ENCODE data around the gene PLOD1. TPM values are rescaled to one million over a fixed set of nuclear protein-coding genes. Genes with fewer than 3 reads are reported as not detected.

The PLOD1 gene
- 438 and 482 TPM in 2 replicates for total RNA-seq

GRCh38 chr1:11934302-11935056 is at the start of gene PLOD1:
Gene PLOD1 (plus strand): TSS chr1:11934717. CDS start chr1:11934780, 63 bp downstream.

GRCh38 chr1:11979851-11980675 is 45.5 kb downstream of the PLOD1 start, which contains the start of gene MFN2:
Gene MFN2 (plus strand): TSS chr1:11980444. CDS start chr1:11989169, 8,725 bp downstream.

Other genes starting within 250 kb of the PLOD1 start
- gene DRAXIN, start 243.0 kb upstream of the PLOD1 start, total RNA-seq: not detected in 2 replicates
- 93.1 and 104 TPM in 2 replicates for gene AGTRAP, start 198.6 kb upstream of the PLOD1 start, total RNA-seq
- gene C1orf167, start 172.5 kb upstream of the PLOD1 start, total RNA-seq: not detected in 2 replicates
- gene MTHFR, start 128.8 kb upstream of the PLOD1 start, total RNA-seq: 13.3 and 17.6 TPM in 2 replicates
- gene CLCN6, start 128.5 kb upstream of the PLOD1 start, total RNA-seq: 12.9 and 15.9 TPM in 2 replicates
- gene NPPA, start 86.9 kb upstream of the PLOD1 start, total RNA-seq: not detected in 2 replicates
- not detected in 2 replicates for gene NPPB, start 75.8 kb upstream of the PLOD1 start, total RNA-seq
- 99.2 and 104 TPM in 2 replicates for gene KIAA2013, start 8.3 kb upstream of the PLOD1 start, total RNA-seq
- gene MFN2, start 45.7 kb downstream of the PLOD1 start, total RNA-seq: 55.6 and 60.4 TPM in 2 replicates
- gene MIIP, start 84.8 kb downstream of the PLOD1 start, total RNA-seq: 54.1 and 62.0 TPM in 2 replicates
- gene TNFRSF8, start 128.6 kb downstream of the PLOD1 start, total RNA-seq: 3.0 and 4.0 TPM in 2 replicates
- gene TNFRSF1B, start 232.3 kb downstream of the PLOD1 start, total RNA-seq: 15.6 and 30.0 TPM in 2 replicates